Heart left ventricle (tissue), 13 donors: ENCODE data around the gene ASXL1.

Experiments
- CTCF ChIP-seq, 12 donors: fragments of 200-600 bp; sonication (generic) in 4 of 12; IDR thresholded peaks; one replicate each; pipeline versions ENCODE4 v1.5.0 to v1.8.0; 2018 to 2022; ENCODE audit warnings: antibody characterized with exemption in 12 of 12, mild to moderate bottlenecking in 5 of 12
- POLR2A ChIP-seq, 2 donors: fragments of 450-650 bp; IDR thresholded peaks; one replicate each; pipeline ENCODE4 v1.6.1; 2017; ENCODE audit warnings: antibody characterized with exemption in 2 of 2, mild to moderate bottlenecking in 2 of 2, moderate library complexity in 2 of 2
- donor health status: ischemic (EF 13 %, LVEDD 7.1; RV severe dilation, severe dysfunction).
- donor health status: DM: no; HTN: yes; CAD: no.
- donor health status: DM: no; HTN: no; CAD: no.
- donor health status: ischemic (EF 25% LVEDD 6.9; RV normal size, moderate dysfunction).
- donor health status: ischemic (EF 25% LVEDD 5.7; RV mildly dilated, moderate dysfunction).
- donor health status: ischemic (EF 35%, LVEDD 5.7; RV mildly dilated, moderate dysfunction).
- donor health status: nonischemic (EF 11% LVEDD 7.7; RV severe dilation, severe dysfunction).
- donor health status: DM: yes; HTN: yes; CAD: no.
- donor health status: PGD.
- donor health status: ischemic (EF 29% LVEDD 5.4; RV normal size, mild dysfunction).
- donor health status: nonischemic (EF 23%, LVEDD 6.1; RV moderate dilation, normal function).

GRCh38 chr20:32455171-32455900 is 97.2 kb downstream of the ASXL1 start:
- TF ChIP-seq CTCF (IDR thresholded peaks at IDR 0.05) (no peak), POLR2A (IDR thresholded peaks at IDR 0.05) (no peak)
